GOT3 (cell line): Measurements from ENCODE around the gene MICAL2.

Experiments
- DNase-seq: peaks from one replicate; lab custom pipeline; 2025; ENCODE audit warnings: mixed read lengths; lab: John Stamatoyannopoulos, UW

Gene MICAL2

GRCh38 chr11:12117200-12117599 lies 6.8 kb downstream of the MICAL2 start:
- no peak for DNase-seq

- no peak for DNase-seq
These were observed 7.2 kb downstream of the MICAL2 start for GRCh38 chr11:12117611-12118010.

GRCh38 chr11:12118949-12119348 lies 8.6 kb downstream of the MICAL2 start:
- no peak for DNase-seq

GRCh38 chr11:12119502-12119901 lies 9.1 kb downstream of the MICAL2 start:
- DNase-seq, result no peak

- DNase-seq, result no peak
These were observed 9.9 kb downstream of the MICAL2 start for GRCh38 chr11:12120031-12121008.

GRCh38 chr11:12121011-12121410 lies 10.6 kb downstream of the MICAL2 start:
- no peak for DNase-seq

GRCh38 chr11:12121517-12121916 lies 11.1 kb downstream of the MICAL2 start:
- DNase-seq, result no peak

- DNase-seq, result no peak
These were observed 11.7 kb downstream of the MICAL2 start for GRCh38 chr11:12122083-12122482.

- no peak for DNase-seq
These were observed 12.9 kb downstream of the MICAL2 start for GRCh38 chr11:12123273-12123672.

- no peak for DNase-seq
These were observed 13.4 kb downstream of the MICAL2 start for GRCh38 chr11:12123799-12124198.

GRCh38 chr11:12124306-12124705 lies 13.9 kb downstream of the MICAL2 start:
- DNase-seq, result no peak

- no peak for DNase-seq
These were observed 15.3 kb downstream of the MICAL2 start for GRCh38 chr11:12125609-12126149.

GRCh38 chr11:12126344-12127019 lies 16.1 kb downstream of the MICAL2 start:
- DNase-seq, result no peak

GRCh38 chr11:12127206-12127898 lies 17.0 kb downstream of the MICAL2 start:
- DNase-seq, result no peak

- no peak for DNase-seq
These were observed 17.9 kb downstream of the MICAL2 start for GRCh38 chr11:12128301-12128751.

- DNase-seq, result no peak
These were observed 18.8 kb downstream of the MICAL2 start for GRCh38 chr11:12129227-12129626.

GRCh38 chr11:12130180-12130980 lies 20.0 kb downstream of the MICAL2 start:
- no peak for DNase-seq

- no peak for DNase-seq
These were observed 21.8 kb downstream of the MICAL2 start for GRCh38 chr11:12131943-12132789.

- DNase-seq, result no peak
These were observed 22.4 kb downstream of the MICAL2 start for GRCh38 chr11:12132790-12133145.

GRCh38 chr11:12133547-12134235 lies 23.3 kb downstream of the MICAL2 start:
- DNase-seq, result no peak
